ENCODE data around the gene KTI12.

- TF ChIP-seq YY1 (IDR thresholded peaks at IDR 0.05; ENCODE audit: insufficient read depth, insufficient read length) (no peak), ZNF274 (IDR thresholded peaks at IDR 0.05; ENCODE audit: low read depth, low read length) (no peak), SUZ12 (IDR thresholded peaks at IDR 0.05; ENCODE audit: extremely low read depth, insufficient read depth, insufficient read length) (no peak)
These were observed 51.4 kb downstream of the KTI12 start for GRCh38 chr1:51982161-51982560.

Data from NT2/D1 (cell line).